HEK293 (cell line): ENCODE results near the gene CDX1.

ENCODE experiments used
- CTCF ChIA-PET: fragments of 350-600 bp; formaldehyde crosslinking; extraction: SDS; loops from one replicate; lab custom pipeline; 2021; ENCODE audit warnings: antibody characterized with exemption; lab: Yijun Ruan, JAX
- POLR2A ChIA-PET: fragments of 300-600 bp; formaldehyde crosslinking; extraction: SDS; loops from one replicate; lab custom pipeline; 2020; ENCODE audit warnings: antibody characterized with exemption, inconsistent platforms; lab: Yijun Ruan, JAX
- H3K27ac ChIP-seq: fragments of 200-500 bp; sonication (Bioruptor generic); 2 replicates; pipeline ENCODE4 v1.5.1; 2014; ENCODE audit warnings: low read depth, low read length, control low read depth, inconsistent platforms; ENCODE audit errors: extremely low read depth
- H3K36me3 ChIP-seq, 2 experiments: fragments of 200-500 bp in 1 of 2; sonication (Bioruptor generic) in 1 of 2; 1 replicate in 1 of 2; 2 replicates in 1 of 2; pipeline ENCODE4 v1.5.1; 2014 to 2017; ENCODE audit warnings: inconsistent platforms in 2 of 2, low read length in 2 of 2; ENCODE audit not compliant: control insufficient read depth in 2 of 2, insufficient read depth in 1 of 2
- H3K4me1 ChIP-seq: fragments of 200-500 bp; sonication (Bioruptor generic); 2 replicates; pipeline ENCODE4 v1.5.1; 2014; ENCODE audit warnings: mild to moderate bottlenecking, low read length, inconsistent platforms; ENCODE audit not compliant: control insufficient read depth, insufficient read depth
- H3K4me3 ChIP-seq: 2 replicates; pipeline ENCODE4 v1.5.1; 2011; ENCODE audit warnings: low read depth, mild to moderate bottlenecking, control low read depth, low read length, moderate library complexity
- H3K9me3 ChIP-seq: fragments of 200-500 bp; sonication (Bioruptor generic); 2 replicates; pipeline ENCODE4 v1.5.1; 2014; ENCODE audit warnings: low read depth, low read length, inconsistent platforms; ENCODE audit not compliant: control insufficient read depth, insufficient read depth
- HOXA7 ChIP-seq: sonication (generic); formaldehyde crosslinking; IDR thresholded peaks from 2 replicates; pipeline ENCODE4 v1.8.1; 2022; ENCODE audit warnings: missing genetic modification reagents, borderline replicate concordance
- MZF1 ChIP-seq: fragments of 450-650 bp; formaldehyde crosslinking; IDR thresholded peaks from 2 replicates; pipeline ENCODE4 v1.5.1; 2017; ENCODE audit warnings: missing biosample characterization, missing genetic modification characterization, borderline replicate concordance
- OSR2 ChIP-seq: fragments of 450-650 bp; formaldehyde crosslinking; IDR thresholded peaks from 2 replicates; pipeline ENCODE4 v1.5.1; 2016; ENCODE audit warnings: missing biosample characterization, missing genetic modification characterization
- SALL2 ChIP-seq: fragments of 450-650 bp; formaldehyde crosslinking; IDR thresholded peaks from 2 replicates; pipeline ENCODE4 v1.5.0; 2017; ENCODE audit warnings: missing biosample characterization, mild to moderate bottlenecking, missing genetic modification characterization, borderline replicate concordance
- ZBTB8A ChIP-seq: fragments of 450-650 bp; formaldehyde crosslinking; IDR thresholded peaks from 2 replicates; pipeline ENCODE4 v1.5.1; 2016; ENCODE audit warnings: missing biosample characterization, missing genetic modification characterization
- ZNF132 ChIP-seq: fragments of 450-650 bp; formaldehyde crosslinking; IDR thresholded peaks from 2 replicates; pipeline ENCODE4 v1.5.1; 2017; ENCODE audit warnings: missing biosample characterization, missing genetic modification characterization, borderline replicate concordance
- ZNF24 ChIP-seq: fragments of 450-650 bp; formaldehyde crosslinking; IDR thresholded peaks from 2 replicates; pipeline ENCODE4 v1.5.1; 2016; ENCODE audit warnings: missing biosample characterization, missing genetic modification characterization
- ZNF280C ChIP-seq: fragments of 450-650 bp; formaldehyde crosslinking; IDR thresholded peaks from 2 replicates; pipeline ENCODE4 v1.5.1; 2016; ENCODE audit warnings: missing biosample characterization, missing genetic modification characterization
- ZNF311 ChIP-seq: fragments of 450-650 bp; formaldehyde crosslinking; IDR thresholded peaks from 2 replicates; pipeline ENCODE4 v1.5.1; 2017; ENCODE audit warnings: missing biosample characterization, missing genetic modification characterization, borderline replicate concordance
- ZNF341 ChIP-seq: fragments of 450-650 bp; formaldehyde crosslinking; IDR thresholded peaks from 2 replicates; pipeline ENCODE4; 2016; ENCODE audit warnings: low read depth, missing biosample characterization, missing genetic modification characterization
- ZNF350 ChIP-seq: fragments of 450-650 bp; formaldehyde crosslinking; IDR thresholded peaks from 2 replicates; pipeline ENCODE4 v1.5.0; 2017; ENCODE audit warnings: missing biosample characterization, mild to moderate bottlenecking, missing genetic modification characterization
- ZNF366 ChIP-seq: fragments of 450-650 bp; formaldehyde crosslinking; conservative IDR thresholded peaks from 2 replicates; pipeline ENCODE4 v1.5.1; 2016; ENCODE audit warnings: missing biosample characterization, missing genetic modification characterization
- ZNF416 ChIP-seq: fragments of 450-650 bp; formaldehyde crosslinking; IDR thresholded peaks from 2 replicates; pipeline ENCODE4 v1.5.1; 2016; ENCODE audit warnings: missing biosample characterization, missing genetic modification characterization
- ZNF518A ChIP-seq: fragments of 450-650 bp; formaldehyde crosslinking; conservative IDR thresholded peaks from 2 replicates; pipeline ENCODE4 v1.5.1; 2016; ENCODE audit warnings: low read depth, missing biosample characterization, missing genetic modification characterization
- ZNF571 ChIP-seq: fragments of 450-650 bp; formaldehyde crosslinking; IDR thresholded peaks from 2 replicates; pipeline ENCODE4 v1.5.0; 2017; ENCODE audit warnings: missing biosample characterization, missing genetic modification characterization
- ZNF768 ChIP-seq: fragments of 450-650 bp; formaldehyde crosslinking; IDR thresholded peaks from 2 replicates; pipeline ENCODE4 v1.5.1; 2018; ENCODE audit warnings: missing biosample characterization, mild to moderate bottlenecking, missing genetic modification characterization
- ZNF791 ChIP-seq: fragments of 450-650 bp; formaldehyde crosslinking; IDR thresholded peaks from 2 replicates; pipeline ENCODE4 v1.5.1; 2016; ENCODE audit warnings: missing biosample characterization, missing genetic modification characterization
- TF ChIP-seq, protein P1 (sequence below): fragments of 450-650 bp; formaldehyde crosslinking; IDR thresholded peaks from 2 replicates; pipeline ENCODE4 v1.5.1; 2017; ENCODE audit warnings: missing biosample characterization, missing genetic modification characterization
- TF ChIP-seq, protein P2 (sequence below): fragments of 450-650 bp; formaldehyde crosslinking; IDR thresholded peaks from 2 replicates; pipeline ENCODE4 v1.5.1; 2017; ENCODE audit warnings: missing biosample characterization, missing genetic modification characterization
- TF ChIP-seq, protein P3 (sequence below): fragments of 450-650 bp; formaldehyde crosslinking; IDR thresholded peaks from 2 replicates; pipeline ENCODE4 v1.5.1; 2017; ENCODE audit warnings: missing biosample characterization, missing genetic modification characterization

Gene CDX1

DNA sequence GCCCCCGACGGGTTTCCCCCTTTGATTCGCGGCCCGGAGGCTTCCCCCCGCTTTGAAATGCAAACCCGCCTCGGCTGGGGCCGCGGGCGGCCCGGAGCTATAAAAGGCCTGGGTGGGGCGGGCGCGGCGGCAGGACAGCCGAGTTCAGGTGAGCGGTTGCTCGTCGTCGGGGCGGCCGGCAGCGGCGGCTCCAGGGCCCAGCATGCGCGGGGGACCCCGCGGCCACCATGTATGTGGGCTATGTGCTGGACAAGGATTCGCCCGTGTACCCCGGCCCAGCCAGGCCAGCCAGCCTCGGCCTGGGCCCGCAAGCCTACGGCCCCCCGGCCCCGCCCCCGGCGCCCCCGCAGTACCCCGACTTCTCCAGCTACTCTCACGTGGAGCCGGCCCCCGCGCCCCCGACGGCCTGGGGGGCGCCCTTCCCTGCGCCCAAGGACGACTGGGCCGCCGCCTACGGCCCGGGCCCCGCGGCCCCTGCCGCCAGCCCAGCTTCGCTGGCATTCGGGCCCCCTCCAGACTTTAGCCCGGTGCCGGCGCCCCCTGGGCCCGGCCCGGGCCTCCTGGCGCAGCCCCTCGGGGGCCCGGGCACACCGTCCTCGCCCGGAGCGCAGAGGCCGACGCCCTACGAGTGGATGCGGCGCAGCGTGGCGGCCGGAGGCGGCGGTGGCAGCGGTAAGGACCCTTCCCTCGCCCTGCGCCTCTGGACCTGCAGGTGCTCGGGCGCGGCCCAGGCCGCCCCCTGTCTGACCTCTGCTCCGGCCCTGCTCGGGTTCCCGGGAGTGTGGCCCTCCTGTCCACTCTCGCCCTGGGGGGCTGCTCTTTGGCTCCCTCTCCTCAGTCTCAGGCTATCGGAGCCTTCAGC is at the start of gene CDX1:
Gene CDX1, plus strand, starts transcription at position 129 of the 862 bp plus-strand sequence. Its CDS starts 99 bp downstream, at position 228.
- Histone ChIP-seq H3K9me3 (no peaks in the 10 kb centered on the region), H3K27ac (no peak within 1 kb of the TSS), H3K4me3 (no peak within 1 kb of the TSS), H3K36me3 (no peaks in the 10 kb centered on the region), H3K4me1 (no peaks in the 10 kb centered on the region)
- TF ChIP-seq ZNF366 (tag by site-specific recombination) (no peak), MZF1 (tag by site-specific recombination) (no peak), ZNF518A (tag by site-specific recombination) (no peak), ZNF311 (no peak), ZNF791 (tag by site-specific recombination) (no peak), HOXA7 (CRISPR knock-in tag) (no peak), ZNF350 (tag by site-specific recombination) (no peak), ZNF768 (tag by site-specific recombination) (no peak), ZNF416 (no peak), ZNF24 (no peak), OSR2 (no peak), SALL2 (tag by site-specific recombination) (no peak), ZNF341 (tag by site-specific recombination) (no peak), ZNF132 (tag by site-specific recombination) (no peak), ZBTB8A (no peak), ZNF571 (tag by site-specific recombination) (no peak), ZNF280C (no peak)
- TF ChIP-seq, protein P1, sequence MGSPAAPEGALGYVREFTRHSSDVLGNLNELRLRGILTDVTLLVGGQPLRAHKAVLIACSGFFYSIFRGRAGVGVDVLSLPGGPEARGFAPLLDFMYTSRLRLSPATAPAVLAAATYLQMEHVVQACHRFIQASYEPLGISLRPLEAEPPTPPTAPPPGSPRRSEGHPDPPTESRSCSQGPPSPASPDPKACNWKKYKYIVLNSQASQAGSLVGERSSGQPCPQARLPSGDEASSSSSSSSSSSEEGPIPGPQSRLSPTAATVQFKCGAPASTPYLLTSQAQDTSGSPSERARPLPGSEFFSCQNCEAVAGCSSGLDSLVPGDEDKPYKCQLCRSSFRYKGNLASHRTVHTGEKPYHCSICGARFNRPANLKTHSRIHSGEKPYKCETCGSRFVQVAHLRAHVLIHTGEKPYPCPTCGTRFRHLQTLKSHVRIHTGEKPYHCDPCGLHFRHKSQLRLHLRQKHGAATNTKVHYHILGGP = no peak
- TF ChIP-seq, protein P2, sequence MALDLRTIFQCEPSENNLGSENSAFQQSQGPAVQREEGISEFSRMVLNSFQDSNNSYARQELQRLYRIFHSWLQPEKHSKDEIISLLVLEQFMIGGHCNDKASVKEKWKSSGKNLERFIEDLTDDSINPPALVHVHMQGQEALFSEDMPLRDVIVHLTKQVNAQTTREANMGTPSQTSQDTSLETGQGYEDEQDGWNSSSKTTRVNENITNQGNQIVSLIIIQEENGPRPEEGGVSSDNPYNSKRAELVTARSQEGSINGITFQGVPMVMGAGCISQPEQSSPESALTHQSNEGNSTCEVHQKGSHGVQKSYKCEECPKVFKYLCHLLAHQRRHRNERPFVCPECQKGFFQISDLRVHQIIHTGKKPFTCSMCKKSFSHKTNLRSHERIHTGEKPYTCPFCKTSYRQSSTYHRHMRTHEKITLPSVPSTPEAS (tag by site-specific recombination) = no peak
- TF ChIP-seq, protein P3, sequence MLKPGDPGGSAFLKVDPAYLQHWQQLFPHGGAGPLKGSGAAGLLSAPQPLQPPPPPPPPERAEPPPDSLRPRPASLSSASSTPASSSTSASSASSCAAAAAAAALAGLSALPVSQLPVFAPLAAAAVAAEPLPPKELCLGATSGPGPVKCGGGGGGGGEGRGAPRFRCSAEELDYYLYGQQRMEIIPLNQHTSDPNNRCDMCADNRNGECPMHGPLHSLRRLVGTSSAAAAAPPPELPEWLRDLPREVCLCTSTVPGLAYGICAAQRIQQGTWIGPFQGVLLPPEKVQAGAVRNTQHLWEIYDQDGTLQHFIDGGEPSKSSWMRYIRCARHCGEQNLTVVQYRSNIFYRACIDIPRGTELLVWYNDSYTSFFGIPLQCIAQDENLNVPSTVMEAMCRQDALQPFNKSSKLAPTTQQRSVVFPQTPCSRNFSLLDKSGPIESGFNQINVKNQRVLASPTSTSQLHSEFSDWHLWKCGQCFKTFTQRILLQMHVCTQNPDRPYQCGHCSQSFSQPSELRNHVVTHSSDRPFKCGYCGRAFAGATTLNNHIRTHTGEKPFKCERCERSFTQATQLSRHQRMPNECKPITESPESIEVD = no peak
- ChIA-PET CTCF (interaction anchor here (0.7 kb wide), 1 partner anchor 177 kb away, joined by 3 read pairs; no protein-coding TSS in a partner anchor), POLR2A (no interaction called here)
